Tibial nerve (tissue), 4 donors: ENCODE results near the gene STT3A. TPM values are rescaled to one million over a fixed set of nuclear protein-coding genes. Genes with fewer than 3 reads are reported as not detected.

ENCODE experiments used
- DNase-seq, 2 donors: peaks; one replicate each; pipeline ENCODE4 v3.0.0-alpha.2; 2019; ENCODE audit warnings: low spot score in 2 of 2
- H3K27ac ChIP-seq, 4 donors: fragments of 200-600 bp; sonication (generic) in 3 of 4; one replicate each; pipeline ENCODE4 v1.5.1; 2017 to 2019; ENCODE audit warnings: mild to moderate bottlenecking in 1 of 4
- H3K27me3 ChIP-seq, 2 donors: fragments of 200-600 bp; sonication (generic) in 1 of 2; one replicate each; pipeline versions ENCODE4 v1.5.1 to v1.6.0; 2017 to 2019
- H3K36me3 ChIP-seq, 3 donors: fragments of 200-600 bp; sonication (generic); one replicate each; pipeline ENCODE4 v1.5.1; 2018 to 2019
- H3K4me1 ChIP-seq, 4 donors: fragments of 200-600 bp; sonication (generic) in 3 of 4; one replicate each; pipeline ENCODE4 v1.5.1; 2017 to 2019
- H3K4me3 ChIP-seq, 4 donors: fragments of 200-600 bp; sonication (generic) in 3 of 4; one replicate each; pipeline ENCODE4 v1.5.1; 2017 to 2019; ENCODE audit warnings: mild to moderate bottlenecking in 1 of 4, moderate library complexity in 1 of 4
- H3K9me3 ChIP-seq, 4 donors: fragments of 200-600 bp; sonication (generic) in 3 of 4; one replicate each; pipeline ENCODE4 v1.5.1; 2017 to 2019
- EP300 ChIP-seq, 2 donors: sonication (generic); formaldehyde crosslinking; IDR thresholded peaks; one replicate each; pipeline ENCODE4 v1.6.1; 2017; ENCODE audit warnings: antibody characterized with exemption in 2 of 2, mild to moderate bottlenecking in 1 of 2
- POLR2A ChIP-seq, 2 donors: fragments of 450-650 bp; IDR thresholded peaks; one replicate each; pipeline ENCODE4 v1.6.1; 2017; ENCODE audit warnings: antibody characterized with exemption in 2 of 2, mild to moderate bottlenecking in 2 of 2, moderate library complexity in 2 of 2
- WGBS, 2 donors: methylation state at CpG; one replicate each; pipeline ENCODE4 v1.1.5; 2018; 5-methylcytosine and 5-hydroxymethylcytosine counted together
- total RNA-seq, 4 donors: library from RNA; depleted of rRNA; stranded (reverse); fragments of >200 nt; gene quantifications; one replicate each; pipeline ENCODE4 v1.1.0, GENCODE V29; 2016
- TF ChIP-seq, protein P1 (sequence below), 5 experiments: fragments of 200-600 bp in 3 of 5; fragments of 450-650 bp in 2 of 5; sonication (generic) in 3 of 5; IDR thresholded peaks; one replicate each; pipeline ENCODE4 v1.5.1; 2016 to 2019; ENCODE audit warnings: antibody characterized with exemption in 5 of 5, mild to moderate bottlenecking in 3 of 5, moderate library complexity in 2 of 5

The STT3A gene
- 100 to 1,000 TPM in 1 of 4 donors, 10 to 100 TPM in 3; 54.8 to 172 (median 73.3) TPM for total RNA-seq

- WGBS, 2 donors: 0% methylated on average over 50 of the region's 55 CpGs
- Histone ChIP-seq H3K27me3 (no peaks in the 10 kb centered on the region), H3K27ac (peak within 1 kb of the TSS; percentile 88 to 99 (median 94)), H3K36me3 (peaks cover 0 to 18% (median 0%) of the 10 kb centered on the region in 3 donors), H3K9me3 (no peaks in the 10 kb centered on the region), H3K4me1 (peaks cover 0 to 45% (median 13%) of the 10 kb centered on the region in 4 donors), H3K4me3 (peak within 1 kb of the TSS; percentile 67 to 100 (median 84))
- TF ChIP-seq EP300 (IDR thresholded peaks at IDR 0.05) (peak; percentile 91 to 99), POLR2A (IDR thresholded peaks at IDR 0.05) (peak; percentile 93 to 94)
- TF ChIP-seq, protein P1, sequence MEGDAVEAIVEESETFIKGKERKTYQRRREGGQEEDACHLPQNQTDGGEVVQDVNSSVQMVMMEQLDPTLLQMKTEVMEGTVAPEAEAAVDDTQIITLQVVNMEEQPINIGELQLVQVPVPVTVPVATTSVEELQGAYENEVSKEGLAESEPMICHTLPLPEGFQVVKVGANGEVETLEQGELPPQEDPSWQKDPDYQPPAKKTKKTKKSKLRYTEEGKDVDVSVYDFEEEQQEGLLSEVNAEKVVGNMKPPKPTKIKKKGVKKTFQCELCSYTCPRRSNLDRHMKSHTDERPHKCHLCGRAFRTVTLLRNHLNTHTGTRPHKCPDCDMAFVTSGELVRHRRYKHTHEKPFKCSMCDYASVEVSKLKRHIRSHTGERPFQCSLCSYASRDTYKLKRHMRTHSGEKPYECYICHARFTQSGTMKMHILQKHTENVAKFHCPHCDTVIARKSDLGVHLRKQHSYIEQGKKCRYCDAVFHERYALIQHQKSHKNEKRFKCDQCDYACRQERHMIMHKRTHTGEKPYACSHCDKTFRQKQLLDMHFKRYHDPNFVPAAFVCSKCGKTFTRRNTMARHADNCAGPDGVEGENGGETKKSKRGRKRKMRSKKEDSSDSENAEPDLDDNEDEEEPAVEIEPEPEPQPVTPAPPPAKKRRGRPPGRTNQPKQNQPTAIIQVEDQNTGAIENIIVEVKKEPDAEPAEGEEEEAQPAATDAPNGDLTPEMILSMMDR (IDR thresholded peaks at IDR 0.05): peak in 1 of 5 experiments; percentile 46
- peak; percentile 98 to 99 for DNase-seq
Measured at GRCh38 chr11:125592305-125593113, at the start of gene STT3A. Gene STT3A (plus strand): TSS chr11:125592852. CDS start chr11:125595916, 3,064 bp downstream.

DNA sequence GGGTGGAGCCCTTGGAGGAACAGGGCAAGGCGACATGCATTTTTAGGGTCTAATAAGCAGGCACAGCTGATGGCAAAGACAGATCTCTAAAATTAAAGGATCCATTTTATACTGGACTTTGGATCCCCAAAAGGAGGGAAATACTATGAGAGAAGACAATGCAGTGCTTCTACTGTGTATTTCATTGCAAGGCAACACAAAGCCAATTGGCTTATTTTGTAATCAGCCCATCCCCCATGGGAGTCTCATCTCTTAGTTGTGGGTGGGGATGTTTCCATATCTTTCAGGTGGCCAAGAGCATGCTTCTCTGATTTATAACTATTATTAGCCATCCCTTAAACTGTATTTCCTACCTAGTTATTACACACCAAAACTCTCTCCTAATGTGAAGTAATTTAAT is 41.9 kb upstream of the STT3A start:
- peaks cover 0 to 30% (median 6%) of the 10 kb centered on the region in 4 donors for H3K9me3 ChIP-seq
- H3K4me1 ChIP-seq: no peaks in the 10 kb centered on the region
- TF ChIP-seq, protein P1 (IDR thresholded peaks at IDR 0.05): no peak
- TF ChIP-seq POLR2A (IDR thresholded peaks at IDR 0.05) (no peak), EP300 (IDR thresholded peaks at IDR 0.05) (no peak)
- no peaks in the 10 kb centered on the region for H3K36me3 ChIP-seq
- no peak overlapping the region for H3K4me3 ChIP-seq
- no peak overlapping the region for H3K27ac ChIP-seq
- H3K27me3 ChIP-seq: no peaks in the 10 kb centered on the region
- 93 to 100% methylated on average over 1 of the region's 1 CpG for WGBS, 2 donors
- no peak for DNase-seq

GRCh38 chr11:125551835-125552342 is 40.8 kb upstream of the STT3A start:
- no peak overlapping the region for H3K27ac ChIP-seq
- WGBS, 2 donors: 25 to 50% methylated on average over 1 of the region's 1 CpG
- no peaks in the 10 kb centered on the region for H3K27me3 ChIP-seq
- no peaks in the 10 kb centered on the region for H3K36me3 ChIP-seq
- no peak overlapping the region for H3K4me3 ChIP-seq
- H3K4me1 ChIP-seq: no peaks in the 10 kb centered on the region
- no peak for DNase-seq
- H3K9me3 ChIP-seq: peaks cover 0 to 30% (median 6%) of the 10 kb centered on the region in 4 donors
- TF ChIP-seq, protein P1 (IDR thresholded peaks at IDR 0.05): no peak
- TF ChIP-seq EP300 (IDR thresholded peaks at IDR 0.05): no peak
- TF ChIP-seq POLR2A (IDR thresholded peaks at IDR 0.05): no peak

GRCh38 chr11:125552927-125553326 is 39.7 kb upstream of the STT3A start:
- no peaks in the 10 kb centered on the region for H3K4me1 ChIP-seq
- TF ChIP-seq EP300 (IDR thresholded peaks at IDR 0.05): no peak
- TF ChIP-seq POLR2A (IDR thresholded peaks at IDR 0.05): no peak
- TF ChIP-seq, protein P1 (IDR thresholded peaks at IDR 0.05): no peak
- DNase-seq: no peak
- 93 to 98% methylated on average over 2 of the region's 2 CpGs for WGBS, 2 donors
- H3K27me3 ChIP-seq: no peaks in the 10 kb centered on the region
- H3K36me3 ChIP-seq: no peaks in the 10 kb centered on the region
- H3K4me3 ChIP-seq: no peak overlapping the region
- peaks cover 0 to 30% (median 6%) of the 10 kb centered on the region in 4 donors for H3K9me3 ChIP-seq
- no peak overlapping the region for H3K27ac ChIP-seq

DNA sequence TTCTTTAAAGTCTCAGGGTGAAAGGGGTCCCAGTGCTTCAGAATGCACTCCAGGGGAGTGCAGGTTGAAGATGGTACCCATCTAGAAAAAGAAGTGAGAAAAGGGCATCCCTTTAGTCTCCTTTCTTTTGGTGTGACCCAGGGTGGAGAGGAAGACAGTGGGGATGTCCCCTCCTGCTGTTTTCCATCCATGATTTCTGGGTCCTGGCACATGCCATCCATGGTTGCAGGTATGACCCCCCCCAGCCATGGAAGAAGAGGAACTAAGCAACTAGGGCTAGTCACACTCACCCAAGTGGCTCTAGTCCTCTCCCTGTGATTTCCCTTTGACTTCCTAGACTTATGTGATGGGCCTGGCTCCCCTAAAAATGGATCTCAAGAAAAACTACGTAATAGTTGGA is 39.3 kb upstream of the STT3A start:
- WGBS, 2 donors: 90 to 97% methylated on average over 1 of the region's 1 CpG
- H3K27ac ChIP-seq: no peak overlapping the region
- no peak for TF ChIP-seq POLR2A (IDR thresholded peaks at IDR 0.05)
- TF ChIP-seq, protein P1 (IDR thresholded peaks at IDR 0.05): no peak
- H3K9me3 ChIP-seq: peaks cover 0 to 30% (median 6%) of the 10 kb centered on the region in 4 donors
- H3K4me3 ChIP-seq: no peak overlapping the region
- DNase-seq: no peak
- no peaks in the 10 kb centered on the region for H3K4me1 ChIP-seq
- no peaks in the 10 kb centered on the region for H3K36me3 ChIP-seq
- no peaks in the 10 kb centered on the region for H3K27me3 ChIP-seq
